Hippocampal formation (tissue), 2 donors: Measurements from ENCODE around the gene PEX11A.

ENCODE experiments used
- DNase-seq, 2 donors: peaks; one replicate each; lab custom pipeline; 2025; lab: John Stamatoyannopoulos, UW

PEX11A gene

DNA sequence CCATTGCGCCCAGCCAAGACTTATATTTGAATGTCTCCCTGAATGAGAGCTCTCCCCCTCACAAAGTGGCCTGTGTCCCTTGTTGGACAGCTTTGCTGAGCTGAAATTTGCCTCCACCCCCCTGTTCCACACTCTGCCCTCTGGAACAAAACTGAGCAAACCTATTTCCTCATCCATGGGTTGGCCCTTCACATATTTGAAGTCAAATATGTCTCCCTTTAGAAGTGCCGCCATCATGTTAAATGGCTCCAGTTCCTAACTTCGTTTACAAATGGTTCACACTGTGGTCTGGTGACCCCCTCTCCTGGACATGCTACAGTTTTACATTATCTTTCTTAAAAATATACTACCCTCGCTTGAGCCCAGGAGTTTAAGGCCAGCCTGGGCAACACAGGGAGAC, 16.0 kb downstream of the PEX11A start:
- DNase-seq = no peak

DNA sequence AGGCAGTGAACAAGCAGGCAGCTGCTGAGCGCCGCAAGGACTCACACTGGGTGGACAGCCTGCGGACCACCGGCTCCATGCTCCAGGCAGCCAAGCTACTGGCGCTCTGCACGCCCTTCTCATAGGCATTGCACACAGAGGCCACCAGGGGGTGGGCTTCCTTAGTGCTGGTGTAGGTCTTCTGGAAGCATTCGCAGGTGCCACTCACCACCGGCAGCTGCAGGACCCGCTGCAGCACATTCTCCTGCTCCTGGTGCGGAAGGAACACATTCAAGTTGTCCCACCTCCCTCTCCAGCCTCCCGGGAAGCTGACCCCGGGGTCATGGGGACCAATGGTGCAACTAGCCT, 17.4 kb downstream of the PEX11A start:
- no peak for DNase-seq

DNA sequence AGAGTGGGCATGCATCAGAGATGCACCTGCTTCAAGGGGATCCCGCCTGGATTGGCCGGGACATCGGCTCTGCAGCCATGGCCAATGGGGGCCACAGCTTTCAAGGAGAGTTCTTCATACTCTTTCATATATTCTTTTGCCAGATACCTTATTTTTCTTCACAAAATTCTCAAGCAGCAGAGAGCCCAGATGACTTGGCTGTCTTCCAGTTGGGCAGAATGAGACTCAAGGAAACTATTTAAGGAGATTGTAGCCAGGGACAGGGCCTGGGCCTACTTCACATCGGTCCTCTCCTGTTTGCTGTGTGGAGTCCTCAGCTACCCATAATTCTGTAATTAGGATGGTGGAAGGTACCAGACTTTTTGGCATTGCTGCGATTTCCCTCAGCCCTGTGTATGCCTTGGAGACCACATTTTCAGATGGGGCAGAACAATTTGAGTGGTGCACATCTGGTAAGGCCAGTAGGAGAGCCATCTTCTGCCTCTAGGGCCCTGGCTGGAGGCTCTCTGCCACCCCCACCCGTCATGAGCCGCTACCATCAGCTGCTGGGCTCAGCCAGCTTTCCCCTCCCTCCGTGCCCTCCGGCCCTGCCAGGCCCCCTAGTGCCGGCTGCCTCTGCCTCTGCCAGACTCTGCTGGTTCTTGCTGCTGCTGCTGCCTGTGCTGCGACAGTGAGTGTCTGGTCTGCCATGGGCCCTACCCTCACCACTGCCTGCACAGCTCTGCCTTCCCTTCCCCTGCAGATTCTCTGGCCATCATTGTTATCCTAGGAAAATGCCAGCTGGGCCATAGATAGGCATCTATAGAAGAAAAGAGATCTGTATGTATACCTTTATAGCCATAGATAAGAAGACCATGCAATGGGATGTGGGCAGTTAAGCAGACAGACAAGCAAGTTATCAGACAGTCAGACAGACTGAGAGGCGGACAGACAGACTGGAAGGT, 18.1 kb downstream of the PEX11A start:
- no peak for DNase-seq

DNA sequence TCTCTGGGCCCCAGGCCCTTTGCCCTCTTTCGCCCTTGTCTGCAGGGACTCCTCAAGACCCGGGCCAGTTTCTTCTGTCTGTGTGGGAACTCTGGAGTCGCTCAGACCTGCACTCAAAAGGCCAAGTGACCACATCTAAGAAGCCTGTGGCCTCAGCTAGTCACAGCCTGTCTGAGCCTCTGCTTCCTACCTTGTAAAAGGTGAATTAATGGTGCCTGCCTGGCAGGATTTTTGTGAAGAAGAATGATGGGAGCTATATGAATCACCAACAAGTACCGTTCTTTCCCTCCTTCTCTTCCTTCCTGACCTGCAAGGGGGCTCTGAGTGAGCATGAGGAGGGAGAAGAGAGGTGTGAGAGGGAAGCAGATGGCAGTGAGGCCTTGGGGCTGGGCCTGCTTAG, 18.9 kb downstream of the PEX11A start:
- no peak for DNase-seq

DNA sequence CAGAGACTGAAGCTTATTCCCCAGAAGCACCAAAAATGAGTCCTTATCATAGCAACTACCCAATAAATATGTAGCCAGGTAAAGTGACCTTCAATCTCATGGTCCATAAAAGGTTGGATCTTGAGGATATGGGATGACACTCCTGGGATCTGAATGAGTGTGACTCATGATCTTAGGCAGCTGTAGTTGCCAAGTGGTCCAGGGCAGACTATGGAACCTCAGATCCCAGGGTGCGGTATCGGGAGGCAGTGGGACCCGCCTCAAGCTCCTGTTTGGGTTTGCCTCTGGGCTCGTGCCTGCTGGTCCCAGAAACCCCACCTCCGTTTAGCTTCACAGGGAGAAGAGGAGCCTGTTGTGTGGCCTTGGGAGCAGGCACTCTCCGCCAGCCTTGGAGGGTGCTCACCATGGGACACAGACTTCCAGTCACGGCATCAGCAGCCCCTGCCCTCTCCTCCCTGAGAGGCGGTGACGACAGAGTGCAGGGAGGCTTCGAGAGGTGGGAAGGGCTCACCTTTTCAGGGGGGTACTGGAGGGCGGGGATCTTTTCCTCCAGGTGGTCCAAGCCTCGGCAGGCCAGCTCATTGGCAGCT, 19.5 kb downstream of the PEX11A start:
- no peak for DNase-seq

DNA sequence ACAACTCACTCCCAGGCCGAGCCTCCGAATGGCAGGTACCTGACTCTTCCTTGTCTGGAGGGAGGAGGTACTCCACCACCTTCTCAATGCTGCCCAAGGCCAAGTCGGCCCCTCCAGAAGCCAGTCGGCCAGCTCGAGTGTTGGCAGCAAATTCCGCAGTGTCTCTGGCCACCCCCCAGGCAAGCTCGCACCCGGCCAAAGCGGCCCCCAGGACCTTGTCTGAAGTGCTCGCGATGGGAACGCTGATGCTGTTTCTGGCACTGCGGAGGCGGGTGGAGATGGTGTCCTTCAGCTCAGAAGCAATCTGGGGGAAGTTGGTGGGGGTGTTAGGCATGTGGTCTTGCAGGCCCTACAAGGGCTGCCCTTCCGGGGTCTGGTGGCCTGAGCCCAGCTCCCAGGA, 20.6 kb downstream of the PEX11A start:
- no peak for DNase-seq

DNA sequence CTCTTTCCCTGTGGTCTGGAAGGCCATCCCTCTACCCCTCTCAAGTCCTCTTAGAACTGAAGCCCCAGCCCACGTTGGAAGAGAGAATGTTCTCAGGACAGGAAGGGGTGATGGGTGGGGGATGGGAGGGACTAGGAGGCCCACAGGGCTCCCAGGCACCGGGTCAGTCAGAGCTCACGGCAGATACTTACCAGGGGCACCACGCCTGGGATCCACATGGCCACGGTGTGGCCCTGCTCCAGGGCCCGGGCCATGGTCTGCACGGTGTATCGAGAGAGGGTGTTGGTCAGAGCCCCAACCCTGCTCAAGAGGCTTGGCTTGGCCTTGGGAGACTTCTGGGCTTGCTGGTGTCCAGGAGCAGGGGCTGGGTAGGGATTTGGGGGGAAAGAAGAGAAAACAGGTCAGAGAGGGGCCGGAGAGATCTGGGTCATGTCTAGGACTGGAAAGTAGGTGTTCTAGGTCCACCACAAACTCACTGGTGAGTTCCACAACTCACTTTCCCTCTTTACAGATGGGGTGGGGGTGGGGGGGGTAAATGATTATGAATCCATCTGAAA, 21.2 kb downstream of the PEX11A start:
- DNase-seq = no peak

DNA sequence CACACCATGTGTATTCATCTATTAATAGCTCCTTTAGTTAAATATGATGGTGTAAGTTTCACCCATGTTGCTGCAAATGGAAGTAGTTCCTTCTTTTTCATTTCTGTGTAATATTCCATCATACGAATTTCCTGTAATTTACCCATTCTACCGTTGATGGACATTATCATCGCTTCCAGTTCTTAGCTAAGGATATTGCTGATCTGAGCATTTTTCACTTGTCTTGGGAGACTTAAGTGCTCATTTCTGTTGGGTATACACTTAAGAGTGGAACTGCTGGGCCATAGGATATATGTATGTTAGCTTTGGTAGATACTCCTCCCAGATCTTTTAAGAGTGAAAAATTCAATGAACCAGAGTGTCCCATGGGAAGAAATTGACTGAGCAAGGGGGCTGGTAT, 22.4 kb downstream of the PEX11A start:
- DNase-seq = no peak

DNA sequence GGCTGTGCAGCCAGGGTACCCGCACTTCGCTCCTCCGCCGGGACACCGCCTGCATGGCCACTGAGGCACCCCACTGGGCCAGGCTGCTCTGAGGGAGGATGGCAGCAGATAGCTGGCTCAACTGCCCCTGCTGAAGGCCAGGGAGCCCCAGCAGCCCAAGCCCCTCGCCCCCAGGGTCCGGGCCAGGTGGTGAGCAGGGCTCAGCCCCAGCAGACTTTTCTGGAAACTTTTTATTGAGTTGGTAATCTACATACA, 22.9 kb downstream of the PEX11A start:
- DNase-seq = no peak

DNA sequence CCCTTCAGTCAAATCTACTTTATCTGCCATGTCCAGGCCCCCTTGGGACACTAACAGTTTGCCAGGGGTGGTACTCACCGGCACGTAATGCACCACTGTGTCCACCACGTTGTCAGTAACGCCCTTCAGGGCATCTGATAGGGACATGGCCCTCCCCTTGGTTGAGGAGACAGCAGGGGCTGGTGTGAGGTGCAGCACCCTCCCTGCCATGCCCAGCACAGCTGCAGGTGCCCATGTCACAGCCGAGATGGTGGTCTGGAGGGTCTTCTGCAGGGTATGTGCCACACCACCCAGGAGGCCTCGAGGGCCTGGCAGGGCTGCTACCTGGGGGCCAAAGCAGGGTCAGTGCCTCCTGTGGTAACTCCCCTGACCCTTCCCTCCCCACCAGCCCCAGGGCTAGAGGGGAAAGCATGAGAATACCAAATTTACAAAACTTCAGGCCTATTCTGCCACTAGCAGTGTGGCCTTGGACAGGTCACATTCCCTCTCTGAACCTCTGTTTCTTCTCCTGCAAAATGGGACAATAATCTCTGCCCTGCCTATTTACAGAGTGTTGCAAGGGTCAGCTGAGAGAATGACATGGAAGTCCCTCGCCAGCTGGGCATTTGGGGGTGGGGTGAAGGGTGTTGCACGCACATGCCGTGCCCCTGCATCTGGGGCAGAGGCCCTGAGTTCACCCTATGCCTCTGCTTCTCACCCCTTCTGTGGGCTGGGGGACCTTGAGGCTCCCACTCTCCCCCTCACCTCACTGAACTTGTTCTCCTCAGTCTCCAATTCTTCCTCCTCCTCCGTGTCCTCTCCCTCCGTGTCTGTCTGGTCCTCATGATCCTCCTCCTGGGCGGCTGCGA, 23.5 kb downstream of the PEX11A start:
- DNase-seq = no peak

DNA sequence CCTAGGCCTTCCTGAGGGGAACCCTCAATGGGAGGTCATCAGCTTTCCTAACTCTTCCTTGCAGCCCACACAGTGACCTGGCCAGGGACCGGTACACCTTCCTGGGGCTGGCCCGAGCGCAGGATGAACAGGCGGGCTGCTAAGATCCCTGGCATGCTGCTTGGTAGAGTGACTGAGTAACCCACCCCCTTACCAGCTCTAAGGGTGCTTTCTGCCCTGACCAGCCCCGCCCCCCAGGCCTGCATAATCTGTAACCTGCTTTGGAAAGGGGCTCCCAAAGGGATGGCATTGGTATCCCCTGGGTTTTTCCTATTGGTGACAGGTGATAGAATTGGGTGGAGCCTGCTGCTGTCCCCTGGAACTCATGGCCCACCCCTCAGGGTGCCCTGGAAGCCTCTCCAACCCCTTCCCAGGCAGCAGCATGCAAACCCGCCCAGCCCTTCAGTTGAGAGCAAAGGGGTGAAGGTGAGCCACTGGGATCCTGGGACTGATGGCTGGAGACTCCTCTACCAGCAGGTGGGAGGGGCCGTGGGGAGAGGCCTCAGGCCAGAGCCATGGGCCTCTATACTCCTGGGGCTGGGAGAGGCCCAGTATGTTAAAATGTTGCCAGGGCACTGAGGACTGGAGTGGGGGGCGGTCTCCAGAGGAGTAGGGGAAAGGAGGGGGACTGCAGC, 24.2 kb downstream of the PEX11A start:
- DNase-seq = no peak

DNA sequence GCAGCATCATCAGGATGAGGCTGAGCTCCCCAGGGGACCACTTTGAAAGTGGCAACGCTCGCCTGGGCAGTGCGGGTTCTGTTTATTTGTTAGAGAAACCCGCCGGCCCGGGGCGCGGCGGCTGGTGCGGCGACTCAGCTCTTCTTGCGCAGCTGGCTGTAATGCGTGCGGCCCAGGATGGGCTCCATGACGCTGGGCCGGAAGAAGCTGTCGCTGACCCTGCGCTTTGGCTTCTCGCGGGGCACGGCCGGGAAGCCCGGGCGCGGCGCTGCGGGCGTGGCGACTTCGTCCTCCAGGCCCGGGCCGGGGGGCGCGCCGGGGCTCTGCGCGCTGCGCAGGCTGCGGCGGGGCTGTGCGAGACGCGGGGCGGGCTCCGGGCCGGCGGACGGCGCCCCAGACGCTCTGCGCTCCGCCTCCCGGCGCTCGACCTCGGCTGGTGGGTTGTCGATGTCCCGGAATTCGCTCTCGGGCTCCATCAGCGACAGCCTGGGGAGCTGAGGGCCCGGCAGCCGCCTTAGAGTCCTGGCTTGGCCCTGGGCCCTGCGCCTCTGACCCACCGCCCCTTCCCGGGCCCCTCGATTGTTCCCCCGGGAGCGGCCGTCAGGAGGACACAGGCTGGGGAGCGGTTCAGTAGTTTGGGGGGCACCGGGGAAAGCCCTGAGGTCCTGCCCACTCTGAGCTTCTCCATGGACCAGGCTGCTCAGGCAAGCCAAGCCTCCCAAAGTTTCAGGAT, 24.9 kb downstream of the PEX11A start:
- no peak for DNase-seq

DNA sequence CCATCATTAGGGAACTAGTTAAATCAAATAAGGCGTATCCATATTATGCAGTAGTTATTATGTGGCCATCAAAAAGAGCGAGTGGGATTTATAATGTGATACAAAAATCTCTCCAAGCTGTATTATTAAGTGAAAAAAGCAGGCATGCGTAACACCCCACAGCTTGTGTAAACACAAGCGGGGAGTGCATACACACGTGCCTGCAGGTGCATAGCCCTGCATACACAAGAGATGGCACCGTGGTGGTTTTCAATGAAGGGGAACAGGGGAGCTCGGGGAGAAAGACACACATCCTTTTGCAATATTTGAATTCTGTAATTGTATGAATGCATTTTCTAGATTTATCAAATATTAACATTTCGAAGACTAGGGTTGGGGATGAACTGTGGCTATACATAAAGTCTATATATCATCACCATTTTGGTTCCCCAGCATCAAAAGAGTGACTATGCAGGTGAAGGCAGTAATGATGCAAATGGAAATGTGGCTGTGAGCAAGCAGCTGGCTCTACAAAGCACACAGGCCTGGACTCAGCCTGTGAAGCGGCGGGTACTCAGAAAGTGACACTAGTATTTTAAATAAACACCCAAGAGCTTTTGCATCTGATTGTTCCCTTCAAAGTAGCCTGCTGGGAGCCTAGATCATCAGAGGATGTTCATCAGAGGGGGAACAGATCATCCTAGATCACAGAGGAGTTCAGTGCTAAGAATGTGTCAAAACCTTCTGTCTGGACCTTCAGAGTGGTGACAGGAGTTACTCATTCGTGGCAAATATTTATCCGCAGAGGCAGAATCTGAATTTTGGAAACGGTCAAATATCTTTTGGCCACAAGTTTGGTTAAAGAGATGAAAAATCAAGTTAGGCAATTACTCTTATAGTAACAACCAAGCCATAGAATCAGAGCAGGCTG, 25.9 kb downstream of the PEX11A start:
- no peak for DNase-seq

DNA sequence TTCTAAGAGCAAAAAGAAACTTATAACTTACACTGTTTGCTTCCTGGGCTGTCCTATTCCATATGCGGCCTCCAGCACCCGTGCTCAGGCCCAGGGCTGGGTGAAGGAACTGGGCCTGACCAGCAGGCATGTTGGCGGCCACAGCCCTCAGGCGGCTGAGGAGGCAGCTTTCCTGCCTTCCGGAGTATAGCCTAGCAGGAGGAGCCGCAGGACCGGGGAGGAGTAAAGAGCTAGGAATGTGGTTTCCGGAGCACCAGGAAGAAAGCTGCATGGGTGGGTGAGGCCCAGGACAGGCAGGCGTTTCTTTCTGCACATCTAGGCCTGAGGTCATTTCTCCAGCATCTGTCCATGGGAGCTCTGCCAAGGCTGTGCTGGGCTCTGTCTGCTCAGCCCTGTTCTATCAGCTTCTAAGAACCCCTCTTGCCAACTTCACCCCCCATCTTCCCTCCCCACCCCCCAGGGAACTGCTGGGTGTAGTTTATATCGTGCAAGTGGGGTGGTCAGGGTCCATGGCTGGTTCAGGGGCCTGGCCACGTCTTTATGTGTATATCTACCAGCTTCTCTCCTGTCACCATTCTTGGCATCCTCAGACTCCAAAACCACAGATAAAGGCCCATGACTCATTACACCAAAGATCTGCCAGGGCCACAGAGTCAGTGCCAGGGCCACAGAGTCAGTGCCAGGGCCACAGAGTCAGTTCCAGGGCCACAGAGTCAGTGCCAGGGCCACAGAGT, 27.5 kb downstream of the PEX11A start:
- no peak for DNase-seq

DNA sequence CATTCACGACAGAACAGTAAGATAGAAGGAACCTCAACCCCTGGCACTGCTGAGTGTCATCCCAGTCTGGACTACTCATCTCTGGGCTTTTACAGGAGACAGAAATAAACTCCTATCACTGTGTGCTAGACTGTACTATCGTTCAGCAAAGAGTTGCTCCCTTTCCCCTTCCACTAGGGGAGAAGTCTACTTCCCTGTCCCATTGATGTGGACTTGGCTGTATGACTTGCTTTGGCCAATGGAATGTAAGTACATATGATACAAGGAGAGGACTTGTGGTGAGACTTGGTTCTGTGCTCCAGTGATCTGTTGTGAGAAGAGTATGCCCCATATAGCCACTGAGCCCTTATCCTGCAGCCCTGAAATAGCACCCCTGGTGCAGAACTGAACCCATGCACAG, 30.0 kb downstream of the PEX11A start:
- DNase-seq = no peak

DNA sequence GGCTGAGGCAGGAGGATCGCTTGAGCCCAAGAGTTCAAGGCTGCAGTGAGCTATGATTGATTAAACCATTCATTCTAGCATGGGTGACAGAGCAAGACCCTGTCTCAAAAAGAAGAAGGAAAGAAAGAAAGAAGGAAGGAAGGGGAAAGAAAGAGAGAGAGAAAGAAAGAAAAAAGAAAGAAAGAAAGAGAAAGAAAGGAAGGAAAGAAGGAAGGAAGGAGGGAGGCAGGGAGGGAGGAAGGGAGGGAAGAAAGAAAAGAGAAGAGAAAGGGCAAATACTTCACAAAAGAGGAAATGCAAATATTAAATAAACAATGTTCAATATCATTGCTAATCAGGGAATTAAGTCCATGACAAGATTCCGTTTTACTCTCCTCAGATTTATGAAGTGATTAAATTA, 31.3 kb downstream of the PEX11A start:
- no peak for DNase-seq

DNA sequence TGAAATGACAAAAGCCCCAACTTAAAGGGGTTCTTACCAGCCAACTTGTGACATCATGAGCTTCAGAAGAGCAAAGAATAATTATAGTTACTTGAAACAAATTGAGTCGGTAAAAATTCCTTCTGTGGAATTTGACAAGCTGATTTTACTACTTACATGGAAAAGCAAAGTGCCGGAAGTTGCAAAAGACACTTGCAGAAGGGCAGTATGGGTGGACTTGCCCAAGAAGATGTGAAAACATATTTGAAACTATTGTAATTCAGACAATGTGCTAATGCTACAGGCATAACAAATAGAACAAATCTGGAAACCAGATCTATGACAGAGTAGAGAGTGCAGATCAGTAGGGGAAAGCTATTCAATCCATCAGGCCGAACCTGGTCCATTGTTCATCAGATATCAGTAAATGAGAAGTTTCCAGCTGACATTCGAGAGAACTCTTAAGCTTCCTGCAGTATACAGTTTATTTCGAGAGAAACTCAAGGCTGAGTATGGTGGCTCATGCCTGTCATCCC, 32.8 kb downstream of the PEX11A start:
- DNase-seq = no peak

DNA sequence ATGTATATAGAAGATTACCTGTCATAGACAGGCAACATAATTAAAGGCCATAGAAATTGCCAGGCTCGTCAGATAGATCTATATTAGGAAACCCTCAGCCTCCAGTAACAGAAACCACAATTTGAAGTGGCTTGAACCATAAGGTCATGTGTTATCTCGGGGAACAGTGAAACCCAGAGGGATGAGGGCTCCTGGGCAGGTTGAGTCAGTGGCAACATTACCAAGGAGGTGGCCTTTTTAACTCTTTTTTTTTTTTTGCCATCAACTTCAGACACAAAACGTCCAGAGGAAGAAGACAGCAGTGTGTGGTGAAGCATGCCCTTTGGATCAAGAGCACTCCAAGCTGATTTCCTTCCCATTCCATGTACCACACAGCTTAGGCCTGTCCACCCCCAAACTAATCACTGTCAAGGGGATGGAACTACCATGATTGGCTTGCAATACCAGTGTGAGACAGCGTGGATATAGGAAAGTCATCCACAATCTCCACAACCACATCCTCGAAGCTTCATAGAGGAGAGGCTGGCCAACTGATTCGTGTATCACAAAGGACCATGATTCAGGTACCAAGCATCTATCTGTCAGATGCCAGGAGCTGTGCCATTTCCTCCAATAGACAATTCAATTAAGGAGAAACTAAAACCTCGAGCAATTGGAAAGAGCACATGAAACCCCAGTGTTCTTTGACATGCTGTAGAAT, 34.3 kb downstream of the PEX11A start:
- no peak for DNase-seq
